Activated gamma-delta T cell treated with anti-CD3 and anti-CD28 coated beads, Interleukin-2, amount 50 U/mL, for 16 hours (primary cell): Measurements from ENCODE around the gene TULP4.
A peak's percentile ranks its signal among the peaks of the same experiment; 100 is the strongest.

Experiments
- DNase-seq: peaks from one replicate; pipeline ENCODE4 v3.0.0-alpha.2; 2020; ENCODE audit warnings: low read depth

Gene TULP4

GRCh38 chr6:158559895-158560835, 247.9 kb downstream of the TULP4 start, which contains the start of gene TMEM181:
Gene TMEM181 (plus strand): TSS chr6:158560091. CDS start chr6:158560225, 134 bp downstream.
- DNase-seq = peak; percentile 72

GRCh38 chr6:158560836-158561320, 248.6 kb downstream of the TULP4 start:
- no peak for DNase-seq
